HG02973 (cell line): ENCODE results near the gene EFHC1.
A peak's percentile ranks its signal among the peaks of the same experiment; 100 is the strongest.
"Not testable (repeated sequence)": the region's sequence is repeated elsewhere in the genome, so short reads cannot be mapped to it uniquely, and the experiment has no call there.

Experiments
- ATAC-seq: cut with Tn5 transposase; IDR thresholded peaks from one replicate; pipeline ENCODE4 v1.9.1; 2021; ENCODE audit warnings: moderate library complexity; ENCODE audit not compliant: unreplicated experiment

Gene EFHC1, protein sequence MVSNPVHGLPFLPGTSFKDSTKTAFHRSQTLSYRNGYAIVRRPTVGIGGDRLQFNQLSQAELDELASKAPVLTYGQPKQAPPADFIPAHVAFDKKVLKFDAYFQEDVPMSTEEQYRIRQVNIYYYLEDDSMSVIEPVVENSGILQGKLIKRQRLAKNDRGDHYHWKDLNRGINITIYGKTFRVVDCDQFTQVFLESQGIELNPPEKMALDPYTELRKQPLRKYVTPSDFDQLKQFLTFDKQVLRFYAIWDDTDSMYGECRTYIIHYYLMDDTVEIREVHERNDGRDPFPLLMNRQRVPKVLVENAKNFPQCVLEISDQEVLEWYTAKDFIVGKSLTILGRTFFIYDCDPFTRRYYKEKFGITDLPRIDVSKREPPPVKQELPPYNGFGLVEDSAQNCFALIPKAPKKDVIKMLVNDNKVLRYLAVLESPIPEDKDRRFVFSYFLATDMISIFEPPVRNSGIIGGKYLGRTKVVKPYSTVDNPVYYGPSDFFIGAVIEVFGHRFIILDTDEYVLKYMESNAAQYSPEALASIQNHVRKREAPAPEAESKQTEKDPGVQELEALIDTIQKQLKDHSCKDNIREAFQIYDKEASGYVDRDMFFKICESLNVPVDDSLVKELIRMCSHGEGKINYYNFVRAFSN

DNA sequence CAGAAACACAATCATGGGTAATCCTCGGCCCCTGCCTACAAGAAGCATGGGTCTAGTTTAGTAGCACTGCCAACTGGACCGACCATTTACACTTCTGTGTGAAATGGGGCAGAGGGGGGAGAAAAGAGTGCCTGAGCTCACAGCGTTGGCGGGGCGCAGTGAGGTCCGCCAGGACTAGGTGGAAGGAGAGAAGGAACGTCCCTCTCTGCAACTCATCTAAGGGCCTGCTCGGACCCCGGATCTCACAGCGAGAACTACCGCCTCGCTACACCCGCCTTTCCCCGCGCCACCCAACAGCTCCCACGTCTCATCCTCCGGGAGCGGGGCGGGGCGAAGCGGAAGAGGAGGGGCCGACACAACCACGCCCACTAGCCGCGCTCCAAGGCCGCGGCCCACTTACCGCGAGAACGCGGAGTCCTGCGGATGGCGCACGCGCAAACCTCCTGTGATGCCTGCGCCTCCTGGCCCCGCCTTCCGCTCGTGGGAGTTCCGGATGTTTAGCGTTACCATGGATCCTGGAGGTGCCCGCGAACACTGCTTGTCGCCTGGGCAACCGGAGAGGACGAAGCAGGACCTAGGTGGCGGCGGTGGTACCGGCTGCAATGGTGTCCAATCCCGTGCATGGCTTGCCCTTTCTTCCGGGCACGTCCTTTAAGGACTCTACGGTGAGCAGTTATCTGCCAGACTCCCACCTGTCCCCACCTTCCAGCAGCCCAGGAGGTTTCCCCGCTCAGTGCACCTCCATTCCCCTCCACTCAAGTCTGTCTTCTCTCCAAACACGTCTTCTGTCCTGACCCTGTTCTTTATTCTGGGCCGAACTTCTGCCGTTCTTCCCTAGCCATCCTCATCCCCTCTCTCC, at the start of gene EFHC1:
Gene EFHC1 (plus strand): TSS at position 534 of the 859 bp plus-strand sequence. CDS start 69 bp downstream, at position 603.
- peak; percentile 93 for ATAC-seq

- no peak for ATAC-seq
Measured at GRCh38 chr6:52371656-52372191, 48.4 kb upstream of the EFHC1 start.

DNA sequence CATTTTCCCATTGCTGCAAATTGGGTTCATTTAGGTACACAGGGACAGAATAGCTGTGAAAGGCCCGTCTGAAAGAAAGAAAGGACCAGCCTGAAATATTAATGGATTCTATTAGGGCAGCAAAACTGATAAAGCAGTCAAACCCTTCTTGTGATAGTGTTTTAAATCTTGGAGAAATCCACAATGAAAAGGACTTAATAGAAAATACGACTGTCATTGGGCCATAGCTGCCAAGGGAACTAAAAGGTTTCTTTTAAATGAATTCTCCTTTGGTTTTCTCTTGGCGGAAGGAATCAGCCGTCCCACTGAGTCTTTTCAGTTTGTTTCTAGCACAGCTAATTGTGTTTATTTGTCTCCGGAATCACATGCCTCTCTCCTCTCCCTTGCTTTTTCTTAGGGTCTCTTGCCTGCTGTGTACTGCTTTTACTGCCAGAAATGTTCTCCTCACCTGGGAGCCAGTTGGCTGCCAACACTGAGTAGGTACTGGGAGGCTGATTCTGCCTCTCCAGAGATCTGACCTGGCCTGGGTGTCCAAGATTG, 46.9 kb upstream of the EFHC1 start:
- no peak for ATAC-seq

DNA sequence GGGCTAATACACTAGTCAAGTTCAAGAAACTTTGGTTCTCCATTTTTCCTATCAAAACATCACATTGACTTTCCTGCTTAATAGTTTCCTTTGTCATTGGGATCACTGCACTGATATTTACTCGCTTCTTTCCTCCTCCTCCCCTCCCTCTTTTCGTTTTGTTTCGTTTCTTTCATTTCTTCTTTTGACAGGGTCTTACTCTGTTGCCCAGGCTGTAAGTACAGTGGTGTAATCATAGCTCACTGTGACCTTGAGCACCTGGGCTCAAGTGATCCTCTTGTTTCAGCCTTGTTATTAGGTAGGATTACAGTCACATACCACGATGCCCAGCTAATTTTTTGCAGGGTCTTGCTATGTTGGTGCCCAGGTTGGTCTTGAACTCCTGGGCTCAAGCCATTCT, 45.9 kb upstream of the EFHC1 start:
- no peak for ATAC-seq

DNA sequence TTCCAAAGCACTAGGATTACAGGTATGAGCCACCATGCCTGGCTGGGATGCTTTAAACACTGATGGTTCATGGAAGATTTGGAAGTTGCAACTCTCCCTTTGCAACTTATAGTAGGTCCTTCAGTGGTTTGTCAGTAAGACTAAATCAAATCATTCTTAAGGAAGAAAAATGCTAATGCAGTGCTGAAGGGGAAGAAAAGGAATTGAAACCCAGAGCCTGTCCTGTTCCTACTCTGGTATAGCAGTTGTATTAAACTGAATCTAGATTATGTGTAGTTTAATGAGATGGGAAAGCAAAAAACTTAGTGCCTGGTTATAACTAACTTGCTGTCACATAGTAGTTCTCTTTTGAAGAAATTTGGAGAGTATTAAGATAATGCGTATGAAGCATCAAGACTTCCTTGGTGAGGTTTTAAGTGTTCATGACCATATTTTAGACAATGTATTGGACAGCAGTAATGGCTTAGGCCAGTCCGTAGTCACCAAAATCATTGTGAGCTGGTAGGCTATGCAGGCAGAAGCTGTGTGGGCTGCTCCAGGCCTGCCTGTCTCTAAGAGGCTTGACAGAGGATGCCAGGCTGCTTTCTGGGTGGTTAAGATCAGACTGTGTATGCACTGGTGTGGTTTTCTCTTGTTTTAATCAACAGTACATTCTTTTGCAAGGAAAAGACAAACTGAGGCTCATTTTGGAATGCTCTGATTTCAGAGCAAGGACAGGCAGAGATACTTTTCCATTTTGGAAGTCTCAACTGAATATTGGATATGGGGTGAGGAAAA, 44.2 kb upstream of the EFHC1 start:
- ATAC-seq = no peak

- no peak for ATAC-seq
Measured at GRCh38 chr6:52376763-52377162, 43.4 kb upstream of the EFHC1 start.

DNA sequence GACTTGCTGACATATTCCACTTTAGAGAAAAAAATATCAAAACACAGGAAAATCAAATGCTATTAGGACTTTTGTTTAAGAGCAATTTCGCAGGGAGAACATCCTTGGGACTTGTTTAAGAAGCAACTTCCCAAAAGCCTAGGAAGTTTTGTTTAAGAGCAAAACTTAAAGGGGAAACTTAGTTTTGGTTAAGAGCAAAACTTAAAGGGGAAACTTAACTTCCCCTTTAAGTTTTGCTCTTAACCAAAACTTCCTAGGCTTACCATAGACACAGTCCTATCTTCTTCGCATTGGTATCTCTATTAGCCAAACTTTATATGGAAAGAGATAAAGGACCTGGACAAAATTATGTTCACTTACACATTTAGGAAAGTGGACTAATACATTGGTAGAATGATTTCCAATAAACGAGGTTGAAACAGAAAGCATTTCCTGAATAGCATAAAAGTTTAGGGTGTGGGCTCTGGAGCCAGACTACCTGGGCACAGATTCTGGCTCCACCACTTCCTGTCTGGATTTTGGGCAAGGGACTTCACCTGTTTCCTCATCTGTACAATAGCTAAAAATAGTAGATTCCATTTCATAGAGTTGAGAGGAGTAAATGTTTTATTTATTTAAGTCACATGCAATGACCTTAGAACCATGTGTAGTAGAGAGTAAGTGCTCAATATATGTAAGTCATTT, 42.5 kb upstream of the EFHC1 start:
- no peak for ATAC-seq

DNA sequence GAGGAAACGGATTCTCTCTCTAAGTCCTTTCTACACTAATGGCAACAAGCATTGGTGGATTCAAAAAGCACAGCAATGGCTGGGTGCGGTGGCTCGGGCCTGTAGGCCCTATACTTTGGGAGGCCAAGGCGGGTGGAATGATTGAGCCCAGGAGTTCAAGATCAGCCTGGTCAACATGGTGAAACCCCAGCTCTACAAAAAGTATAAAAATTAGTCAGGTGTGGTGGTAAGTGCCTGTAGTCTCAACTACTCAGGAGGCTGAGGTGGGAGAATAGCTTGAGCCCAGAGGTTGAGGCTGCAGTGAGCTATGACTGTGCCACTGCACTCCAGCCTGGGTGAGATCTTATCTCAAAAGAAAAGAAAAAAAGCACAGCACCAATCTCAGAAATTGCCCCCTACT, 38.9 kb upstream of the EFHC1 start:
- ATAC-seq = no peak

DNA sequence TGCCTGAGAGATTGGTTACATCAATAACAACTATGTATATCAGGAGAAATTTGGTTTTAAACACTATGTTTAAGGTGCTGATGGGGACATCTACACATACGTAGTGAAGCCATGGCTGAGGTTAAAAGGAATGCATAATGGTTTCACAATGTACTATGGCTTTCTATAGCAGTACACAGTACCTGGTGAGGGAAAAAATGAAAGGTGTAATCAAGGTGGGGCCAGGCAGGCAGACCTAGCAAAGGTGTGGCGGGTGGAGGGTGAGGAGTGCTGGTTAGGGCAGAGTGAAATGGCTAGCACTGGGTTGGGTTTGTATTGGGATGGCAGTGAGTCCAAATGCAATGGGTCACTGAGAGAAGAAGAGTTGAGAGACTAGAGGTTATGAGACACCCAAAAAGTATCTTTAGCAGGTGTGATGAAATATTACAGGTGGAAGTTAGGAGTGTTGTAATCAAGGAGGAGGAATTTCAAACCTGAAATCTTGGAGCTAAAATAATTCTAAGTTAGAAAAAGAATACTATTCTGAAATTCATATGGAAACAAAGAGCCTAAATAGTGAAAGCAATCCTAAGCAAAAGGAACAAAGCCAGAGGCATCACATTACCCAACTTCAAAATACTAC, 35.9 kb upstream of the EFHC1 start:
- no peak for ATAC-seq

DNA sequence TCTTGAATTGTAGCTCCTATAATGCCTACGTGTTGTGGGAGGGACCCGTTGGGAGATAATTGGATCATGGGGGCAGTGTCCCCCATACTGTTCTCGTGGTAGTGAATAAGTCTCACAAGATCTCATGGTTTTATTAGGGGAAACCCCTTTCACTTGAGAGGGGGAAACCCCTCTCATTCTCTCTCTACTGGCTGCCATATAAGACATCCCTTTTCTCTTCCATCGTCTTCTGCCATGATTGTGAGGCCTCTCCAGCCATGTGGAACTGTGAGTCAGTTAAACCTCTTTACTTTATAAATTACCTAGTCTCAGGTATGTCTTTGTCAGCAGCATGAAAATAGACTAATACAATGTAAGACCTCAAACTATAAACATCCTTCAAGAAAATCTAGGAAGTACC, 35.1 kb upstream of the EFHC1 start:
- no peak for ATAC-seq

GRCh38 chr6:52388119-52388518, 32.0 kb upstream of the EFHC1 start:
- ATAC-seq = not testable (repeated sequence)

DNA sequence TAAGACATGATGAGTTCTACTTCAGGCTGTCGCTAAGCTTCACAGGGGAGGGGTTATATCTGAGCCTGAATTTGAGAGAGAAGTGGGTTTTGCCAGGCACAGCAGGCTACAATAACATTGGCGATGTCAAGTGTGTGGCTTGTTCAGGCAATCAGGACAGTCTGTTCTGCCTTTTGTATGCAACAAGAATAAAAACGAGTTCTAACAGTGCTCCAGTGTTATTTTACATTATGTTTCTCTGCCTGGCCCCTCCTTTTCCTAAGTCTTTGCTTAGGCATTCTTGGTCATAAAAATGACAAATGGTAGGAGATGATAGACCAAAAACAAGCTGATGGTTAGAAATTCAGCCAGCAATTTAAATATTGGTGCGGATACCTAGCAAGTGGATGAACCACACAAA, 31.4 kb upstream of the EFHC1 start:
- no peak for ATAC-seq

DNA sequence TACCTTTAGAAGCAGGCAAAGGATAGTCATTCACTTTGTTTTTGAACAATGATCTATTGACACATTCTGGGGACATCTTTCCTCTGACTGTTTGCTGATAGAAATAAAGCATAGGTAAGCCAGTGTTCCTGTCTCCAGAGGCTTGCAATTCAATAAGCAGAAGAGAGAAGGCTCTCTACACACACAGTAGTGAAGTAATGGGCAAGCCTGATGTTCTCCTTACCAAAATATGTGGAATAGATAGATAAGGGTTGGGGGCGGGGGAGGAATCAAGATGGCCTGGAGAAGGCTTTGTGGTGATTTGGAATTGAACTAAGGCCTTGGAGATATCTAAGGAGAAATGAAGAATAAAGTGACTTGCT, 30.9 kb upstream of the EFHC1 start:
- ATAC-seq = no peak

GRCh38 chr6:52389626-52390360, 30.3 kb upstream of the EFHC1 start:
- peak; percentile 51 for ATAC-seq

DNA sequence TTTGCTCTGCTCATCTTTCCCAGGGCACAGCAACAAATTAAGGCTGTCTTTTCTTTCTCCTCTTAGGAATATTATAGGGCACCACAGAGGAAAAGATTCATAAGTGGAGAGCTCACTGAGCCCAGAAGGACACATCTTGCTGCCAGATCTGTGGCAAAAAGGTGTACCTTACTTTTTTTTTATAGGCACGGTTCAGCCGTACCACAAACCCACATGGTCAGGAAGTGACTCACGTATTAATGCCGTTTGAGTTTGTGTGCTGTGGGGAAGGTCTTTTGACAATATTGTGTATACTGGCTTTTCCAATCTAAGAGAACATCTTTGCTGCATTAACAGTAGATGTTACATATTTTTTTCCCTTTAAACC, 29.8 kb upstream of the EFHC1 start:
- peak; percentile 44 for ATAC-seq

DNA sequence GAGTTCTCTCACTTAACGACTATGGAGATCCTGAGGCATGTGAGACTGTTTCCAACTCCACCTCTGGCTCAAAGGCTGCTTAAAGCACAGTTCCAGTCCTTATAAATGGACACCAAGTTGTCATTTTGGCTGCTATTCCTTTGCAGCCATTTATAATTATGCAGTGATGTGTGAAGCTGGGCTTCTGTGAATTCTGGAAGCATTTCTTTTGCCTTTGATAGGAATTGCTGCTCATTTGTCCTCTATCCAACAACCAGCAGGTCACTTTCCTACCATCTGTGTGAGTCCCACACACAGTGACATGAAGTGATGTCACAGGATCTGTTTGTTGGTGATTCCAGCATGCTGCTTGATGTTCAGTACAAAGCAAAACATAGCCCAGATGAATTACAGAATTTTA, 28.5 kb upstream of the EFHC1 start:
- ATAC-seq = no peak

- ATAC-seq = no peak
Measured at GRCh38 chr6:52392944-52393343, 27.2 kb upstream of the EFHC1 start.

DNA sequence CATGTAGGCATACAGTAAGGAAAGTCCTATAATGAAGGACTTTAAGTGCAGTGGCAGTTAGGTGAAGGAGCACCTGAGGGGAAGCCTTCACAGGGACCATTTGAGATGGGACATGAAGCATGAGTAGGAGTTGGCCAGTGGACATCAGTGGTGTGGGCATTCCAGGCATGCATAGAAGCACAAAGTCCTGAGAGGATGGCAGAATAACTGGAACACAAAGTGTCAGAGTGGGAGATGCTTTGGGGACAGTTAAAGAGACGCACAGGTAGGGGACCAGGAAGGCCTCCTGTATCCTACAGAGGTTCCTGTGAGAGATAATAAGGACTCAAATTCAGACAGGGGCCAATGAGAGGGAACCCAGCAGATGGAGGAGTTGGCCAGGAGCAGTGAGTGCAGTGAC, 26.4 kb upstream of the EFHC1 start:
- ATAC-seq = no peak

DNA sequence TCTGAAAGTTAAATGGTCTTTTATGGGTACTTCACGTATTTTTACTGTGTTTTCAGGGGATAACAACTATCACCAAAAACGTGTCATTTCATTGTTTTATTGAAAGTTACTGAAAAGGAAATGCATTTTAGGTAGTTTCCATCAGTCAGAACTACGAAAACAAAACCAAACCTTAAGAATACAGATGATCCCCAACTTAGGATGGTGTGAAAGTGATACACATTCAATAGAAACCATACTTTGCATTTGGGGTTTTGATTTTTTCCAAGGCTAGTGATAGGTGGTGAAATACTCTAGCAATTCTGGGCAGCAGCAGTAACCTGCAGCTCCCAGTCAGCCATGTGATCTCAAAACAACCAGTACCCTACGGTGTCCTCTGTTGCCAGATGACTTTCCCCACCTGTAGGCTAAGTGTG, 25.9 kb upstream of the EFHC1 start:
- peak; percentile 49 for ATAC-seq
